A673 (cell line): ENCODE data around the gene GSG1L. TPM values are rescaled to one million over a fixed set of nuclear protein-coding genes. Genes with fewer than 3 reads are reported as not detected.

ENCODE experiments used
- BruUV-seq: library from RNA; stranded (reverse); fragments of 400-500 nt; replicated peaks from 2 replicates; lab custom pipeline; 2021; lab: Mats Ljungman, UMichigan
- CTCF ChIA-PET: fragments of 300-600 bp; sonication (Branson Sonifier 250); formaldehyde crosslinking; loops from one replicate; lab custom pipeline; 2022; ENCODE audit warnings: antibody characterized with exemption; lab: Charles Lee
- POLR2A ChIA-PET: fragments of 300-600 bp; sonication (Branson Sonifier 250); formaldehyde crosslinking; loops from one replicate; lab custom pipeline; 2022; ENCODE audit warnings: antibody characterized with exemption; ENCODE audit not compliant: low non-redundant PET; lab: Charles Lee
- DNase-seq: peaks from one replicate; pipeline ENCODE4 v3.0.0-alpha.2; 2015; ENCODE audit warnings: low spot score
- H3K27ac ChIP-seq: fragments of 200-600 bp; sonication (generic); 2 replicates; pipeline ENCODE4 v1.5.1; 2016; ENCODE audit warnings: mixed run types, low read depth, mild to moderate bottlenecking, mixed read lengths, antibody characterized with exemption, low read length; ENCODE audit not compliant: poor library complexity, severe bottlenecking
- H3K27me3 ChIP-seq: fragments of 200-600 bp; sonication (generic); replicated peaks from 2 replicates; pipeline ENCODE4 v1.6.1; 2017; ENCODE audit warnings: mixed run types, low read depth, mild to moderate bottlenecking, mixed read lengths, antibody characterized with exemption, low read length; ENCODE audit not compliant: insufficient read depth, poor library complexity
- H3K36me3 ChIP-seq: fragments of 200-600 bp; sonication (generic); 2 replicates; pipeline ENCODE4 v1.6.1; 2016; ENCODE audit warnings: mixed run types, mild to moderate bottlenecking, mixed read lengths, antibody characterized with exemption, low read length; ENCODE audit not compliant: insufficient read depth, poor library complexity, severe bottlenecking
- H3K4me1 ChIP-seq: fragments of 200-600 bp; sonication (generic); 2 replicates; pipeline ENCODE4 v1.6.1; 2017; ENCODE audit warnings: mixed run types, mild to moderate bottlenecking, mixed read lengths, antibody characterized with exemption, low read length; ENCODE audit not compliant: insufficient read depth, poor library complexity, severe bottlenecking
- H3K4me3 ChIP-seq: fragments of 200-600 bp; sonication (generic); 2 replicates; pipeline ENCODE4 v1.5.1; 2016; ENCODE audit warnings: low read depth, mixed run types, mild to moderate bottlenecking, mixed read lengths, low read length; ENCODE audit not compliant: poor library complexity, severe bottlenecking
- H3K9me3 ChIP-seq: fragments of 200-600 bp; sonication (generic); 2 replicates; pipeline ENCODE4 v1.6.1; 2016; ENCODE audit warnings: mixed run types, low read depth, mild to moderate bottlenecking, mixed read lengths, antibody characterized with exemption, low read length; ENCODE audit not compliant: poor library complexity, severe bottlenecking
- EZH2 ChIP-seq: fragments of 200-600 bp; sonication (generic); IDR thresholded peaks from 2 replicates; pipeline ENCODE4 v1.6.1; 2017; ENCODE audit warnings: borderline replicate concordance, low read depth, mild to moderate bottlenecking, mixed read lengths, antibody characterized with exemption, low read length; ENCODE audit not compliant: poor library complexity, severe bottlenecking
- intact Hi-C: fragments of 100-400 bp; cut with micrococcal nuclease; formaldehyde crosslinking; loops from one replicate; pipeline ENCODE4 v1.10.0; 2022; ENCODE audit not compliant: unreplicated experiment
- total RNA-seq: library from RNA; stranded (reverse); gene quantifications from 2 replicates; pipeline ENCODE4 v1.2.3, GENCODE V29; 2021
- TF ChIP-seq, protein P1 (sequence below): fragments of 300-800, 200-600 bp; sonication (generic); conservative IDR thresholded peaks from 2 replicates; pipeline ENCODE4 v1.5.1; 2017; ENCODE audit warnings: low read depth, mild to moderate bottlenecking, antibody characterized with exemption, low read length, moderate library complexity, mixed read lengths

GSG1L gene
- total RNA-seq, 1 experiment from 2014 or later: not detected

DNA sequence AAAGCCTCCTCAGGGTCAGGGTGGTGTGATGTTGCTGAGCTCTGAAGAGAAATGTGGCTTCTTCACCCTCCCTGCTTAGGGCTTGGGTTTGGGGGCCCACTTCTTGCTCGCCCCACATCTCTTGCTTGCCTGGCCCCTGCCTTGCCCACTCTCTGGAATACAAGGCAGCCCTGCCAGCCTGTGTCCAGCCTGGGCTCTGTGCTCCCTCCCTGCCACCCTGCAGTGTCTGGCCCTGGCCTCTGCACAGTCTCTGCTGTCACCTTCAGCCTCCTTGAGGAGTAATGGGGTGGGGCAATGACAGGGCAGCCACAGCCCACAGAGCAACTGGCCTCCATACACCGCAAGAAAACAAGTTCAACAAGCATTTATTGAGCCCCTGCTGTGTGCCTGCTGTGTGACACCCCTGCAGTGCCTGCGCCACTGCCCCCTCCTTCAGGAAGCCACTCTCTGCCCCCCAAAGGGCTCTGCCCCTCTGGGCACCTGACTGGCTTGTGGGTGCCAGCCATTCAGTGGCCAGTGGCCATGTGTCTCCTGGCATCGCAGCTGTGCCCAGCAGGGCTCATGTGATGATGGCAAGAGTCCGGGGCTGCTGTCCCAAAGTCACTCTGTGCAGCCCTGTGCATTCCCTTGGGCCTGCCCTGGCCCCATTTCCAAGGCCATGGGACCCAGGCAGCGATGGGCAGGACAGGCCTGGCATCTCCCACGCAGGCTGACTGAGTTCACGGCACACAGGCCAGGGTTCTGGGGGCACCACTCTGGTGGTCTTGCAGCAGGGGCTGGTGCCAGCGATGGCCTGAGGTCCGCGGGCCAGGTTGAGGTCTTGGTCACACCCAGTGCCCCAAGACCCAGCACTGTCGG lies 272.7 kb downstream of the GSG1L start:
- intact Hi-C loops: no loop called here
- ChIA-PET POLR2A (no interaction called here), CTCF (no interaction called here)
- Histone ChIP-seq H3K27ac (no peak overlapping the region), H3K4me3 (no peak overlapping the region), H3K4me1 (no peaks in the 10 kb centered on the region), H3K9me3 (no peaks in the 10 kb centered on the region), H3K27me3 (no peaks in the 10 kb centered on the region), H3K36me3 (no peaks in the 10 kb centered on the region)
- no peak for TF ChIP-seq EZH2
- TF ChIP-seq, protein P1, sequence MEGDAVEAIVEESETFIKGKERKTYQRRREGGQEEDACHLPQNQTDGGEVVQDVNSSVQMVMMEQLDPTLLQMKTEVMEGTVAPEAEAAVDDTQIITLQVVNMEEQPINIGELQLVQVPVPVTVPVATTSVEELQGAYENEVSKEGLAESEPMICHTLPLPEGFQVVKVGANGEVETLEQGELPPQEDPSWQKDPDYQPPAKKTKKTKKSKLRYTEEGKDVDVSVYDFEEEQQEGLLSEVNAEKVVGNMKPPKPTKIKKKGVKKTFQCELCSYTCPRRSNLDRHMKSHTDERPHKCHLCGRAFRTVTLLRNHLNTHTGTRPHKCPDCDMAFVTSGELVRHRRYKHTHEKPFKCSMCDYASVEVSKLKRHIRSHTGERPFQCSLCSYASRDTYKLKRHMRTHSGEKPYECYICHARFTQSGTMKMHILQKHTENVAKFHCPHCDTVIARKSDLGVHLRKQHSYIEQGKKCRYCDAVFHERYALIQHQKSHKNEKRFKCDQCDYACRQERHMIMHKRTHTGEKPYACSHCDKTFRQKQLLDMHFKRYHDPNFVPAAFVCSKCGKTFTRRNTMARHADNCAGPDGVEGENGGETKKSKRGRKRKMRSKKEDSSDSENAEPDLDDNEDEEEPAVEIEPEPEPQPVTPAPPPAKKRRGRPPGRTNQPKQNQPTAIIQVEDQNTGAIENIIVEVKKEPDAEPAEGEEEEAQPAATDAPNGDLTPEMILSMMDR: no peak
- no peak for DNase-seq
- BruUV-seq: no TSS peak

DNA sequence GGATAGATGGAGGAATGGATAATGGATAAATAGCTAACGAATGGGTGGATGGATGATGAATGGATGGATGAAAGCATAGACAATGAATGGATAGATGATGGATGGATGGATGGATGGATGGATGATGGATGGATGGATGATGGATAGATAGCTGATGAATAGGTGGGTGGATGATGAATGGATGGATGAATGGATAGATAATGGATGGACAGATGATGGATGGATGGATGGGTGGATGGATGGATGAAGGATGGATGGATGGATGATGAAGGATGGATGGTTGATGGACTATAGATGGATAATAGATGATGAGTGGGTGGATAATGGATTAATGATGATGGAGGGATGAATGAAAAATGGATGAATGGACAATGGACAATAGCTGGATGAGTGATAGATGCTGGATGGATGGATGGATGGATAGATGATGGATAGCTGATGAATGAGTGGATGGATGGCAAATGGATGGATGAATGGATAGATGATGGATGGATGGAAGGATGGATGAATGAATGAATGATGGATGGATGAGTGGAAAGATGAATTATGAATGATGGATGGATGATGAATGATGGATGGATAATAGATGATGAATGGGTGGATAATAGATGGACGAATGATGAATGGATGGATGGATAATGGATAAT lies 273.8 kb downstream of the GSG1L start:
- TF ChIP-seq, protein P1: no peak
- TF ChIP-seq EZH2: no peak
- ChIA-PET CTCF (no interaction called here), POLR2A (no interaction called here)
- H3K4me1 ChIP-seq: no peaks in the 10 kb centered on the region
- H3K27me3 ChIP-seq: no peaks in the 10 kb centered on the region
- no peaks in the 10 kb centered on the region for H3K36me3 ChIP-seq
- DNase-seq: no peak
- H3K9me3 ChIP-seq: no peaks in the 10 kb centered on the region
- no TSS peak for BruUV-seq
- no peak overlapping the region for H3K4me3 ChIP-seq
- no peak overlapping the region for H3K27ac ChIP-seq
- intact Hi-C loops: loop anchor here (10.0 kb wide), 1 partner anchor 55 kb away; no protein-coding TSS in a partner anchor

DNA sequence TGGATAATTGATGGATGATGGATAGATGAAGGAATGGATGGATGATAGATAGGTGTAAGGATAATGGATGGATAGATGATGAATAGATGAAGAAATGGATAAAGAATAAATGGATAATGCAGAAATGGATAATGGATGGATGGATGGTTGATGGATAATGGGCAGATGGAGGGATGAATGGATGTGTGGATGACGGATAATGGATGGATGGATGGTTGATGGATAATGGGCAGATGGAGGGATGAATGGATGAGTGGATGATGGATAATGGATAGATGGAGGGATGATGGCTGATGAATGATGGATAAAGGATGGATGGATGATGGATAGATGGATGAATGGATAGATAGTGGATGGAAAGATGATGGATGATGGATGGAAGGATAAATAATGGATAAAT lies 274.4 kb downstream of the GSG1L start:
- no TSS peak for BruUV-seq
- POLR2A ChIA-PET: no interaction called here
- intact Hi-C loops: loop anchor here (10.0 kb wide), 1 partner anchor 56 kb away; no protein-coding TSS in a partner anchor

More for the DNA sequence above, 274.4 kb downstream of the GSG1L start:
- no peak for DNase-seq
- Histone ChIP-seq H3K9me3 (no peaks in the 10 kb centered on the region), H3K4me1 (no peaks in the 10 kb centered on the region), H3K27me3 (no peaks in the 10 kb centered on the region), H3K27ac (no peak overlapping the region), H3K4me3 (no peak overlapping the region), H3K36me3 (no peaks in the 10 kb centered on the region)
- CTCF ChIA-PET: no interaction called here
- TF ChIP-seq, protein P1: no peak
- no peak for TF ChIP-seq EZH2
